MCF 10A (cell line): ENCODE data around the gene ECHDC3. TPM values are rescaled to one million over a fixed set of nuclear protein-coding genes. Genes with fewer than 3 reads are reported as not detected.

Experiments
- BruUV-seq: library from RNA; stranded (reverse); fragments of 400-500 nt; replicated peaks from 2 replicates; lab custom pipeline; 2021; lab: Mats Ljungman, UMichigan
- CTCF ChIA-PET: fragments of 300-600 bp; sonication (Branson Sonifier 250); formaldehyde crosslinking; extraction: SDS; loops from one replicate; lab custom pipeline; 2021; ENCODE audit warnings: antibody characterized with exemption, inconsistent platforms; lab: Yijun Ruan, JAX
- POLR2A ChIA-PET: fragments of 300-600, 350-650 bp; sonication (Branson Sonifier 250); formaldehyde crosslinking; extraction: SDS; loops from one replicate; lab custom pipeline; 2020; ENCODE audit warnings: antibody characterized with exemption, inconsistent platforms; lab: Yijun Ruan, JAX
- DNase-seq: peaks from one replicate; pipeline ENCODE4 v3.0.0-alpha.2; 2018; ENCODE audit not compliant: unreplicated experiment
- H3K27ac Mint-ChIP-seq: one replicate; pipeline ENCODE4 v1.8.0; 2022; ENCODE audit warnings: mild to moderate bottlenecking, low read depth, mixed read lengths; ENCODE audit not compliant: unreplicated experiment
- H3K27me3 Mint-ChIP-seq: one replicate; pipeline ENCODE4 v1.8.0; 2022; ENCODE audit warnings: mixed read lengths; ENCODE audit not compliant: insufficient read depth, unreplicated experiment
- H3K36me3 Mint-ChIP-seq: one replicate; pipeline ENCODE4 v1.8.0; 2022; ENCODE audit warnings: mild to moderate bottlenecking, moderate library complexity, mixed read lengths; ENCODE audit not compliant: insufficient read depth, unreplicated experiment
- H3K4me1 Mint-ChIP-seq: one replicate; pipeline ENCODE4 v1.8.0; 2022; ENCODE audit warnings: mixed read lengths; ENCODE audit not compliant: insufficient read depth, unreplicated experiment
- H3K4me3 Mint-ChIP-seq: one replicate; pipeline ENCODE4 v1.8.0; 2022; ENCODE audit warnings: mild to moderate bottlenecking, moderate library complexity, mixed read lengths; ENCODE audit not compliant: unreplicated experiment
- H3K9me3 Mint-ChIP-seq: one replicate; pipeline ENCODE4 v1.8.0; 2022; ENCODE audit warnings: mixed read lengths; ENCODE audit not compliant: unreplicated experiment
- CTCF ChIP-seq: fragments of 200-600 bp; IDR thresholded peaks from one replicate; pipeline ENCODE4 v1.8.0; 2022; ENCODE audit warnings: antibody characterized with exemption, mild to moderate bottlenecking; ENCODE audit not compliant: unreplicated experiment
- intact Hi-C: fragments of 100-400 bp; cut with micrococcal nuclease; formaldehyde crosslinking; loops from 2 replicates; pipeline ENCODE4 v1.14.1; 2022
- total RNA-seq: library from RNA; stranded (reverse); gene quantifications from 2 replicates; pipeline ENCODE4 v1.2.3, GENCODE V29; 2022

Gene ECHDC3
- total RNA-seq, 1 experiment from 2014 or later: 25.5 TPM

DNA sequence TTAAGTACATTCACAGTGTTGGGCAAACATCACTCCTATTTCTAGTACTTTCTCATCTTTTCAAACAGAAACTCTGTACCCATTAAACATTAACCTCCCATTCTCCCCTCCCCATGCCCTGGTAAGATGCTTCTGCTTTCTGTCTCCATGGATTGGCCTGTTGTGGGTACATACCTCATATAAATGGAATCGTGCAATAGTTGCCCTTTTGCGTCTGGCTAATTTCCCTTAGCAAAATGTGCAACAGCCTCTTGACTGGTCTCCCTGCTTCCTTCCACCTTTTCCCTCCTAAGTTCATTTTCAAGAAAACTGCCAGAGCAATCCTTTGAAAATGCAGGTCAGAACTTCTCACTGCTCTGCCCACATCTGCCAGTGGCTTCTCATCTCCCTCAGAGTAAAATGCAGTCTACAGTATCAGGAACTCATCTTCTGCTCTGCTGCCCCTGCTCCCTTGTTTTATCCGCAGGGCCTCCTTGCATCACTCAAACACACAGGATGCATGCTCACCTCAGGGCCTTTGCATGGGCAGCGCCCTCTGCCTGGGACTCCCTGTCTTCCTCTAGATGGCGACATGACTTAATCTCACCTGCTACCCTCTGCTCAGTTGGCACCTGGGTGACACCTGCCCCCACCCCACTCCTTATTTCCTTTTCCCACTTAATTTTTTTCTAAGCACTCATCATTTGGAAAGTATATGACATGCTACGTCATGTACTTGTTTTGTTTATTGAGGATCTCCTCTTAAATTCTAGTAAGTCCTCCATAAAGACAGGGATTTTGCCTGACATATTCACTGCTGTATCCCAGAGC is 44.3 kb upstream of the ECHDC3 start:
- no peak overlapping the region for H3K27ac Mint-ChIP-seq
- H3K4me1 Mint-ChIP-seq: no peaks in the 10 kb centered on the region
- no peak overlapping the region for H3K4me3 Mint-ChIP-seq
- ChIA-PET CTCF (no interaction called here), POLR2A (no interaction called here)
- no peak for TF ChIP-seq CTCF
- H3K27me3 Mint-ChIP-seq: no peaks in the 10 kb centered on the region
- DNase-seq: peak; percentile 11
- no TSS peak for BruUV-seq
- intact Hi-C loops: no loop called here
- no peaks in the 10 kb centered on the region for H3K9me3 Mint-ChIP-seq
- H3K36me3 Mint-ChIP-seq: no peaks in the 10 kb centered on the region

GRCh38 chr10:11698691-11699549 is 43.3 kb upstream of the ECHDC3 start:
- CTCF ChIA-PET: interaction anchor here (0.7 kb wide), 1 partner anchor 1439 kb away, joined by 3 read pairs; no protein-coding TSS in a partner anchor
- Mint-ChIP-seq H3K27ac (no peak overlapping the region), H3K4me3 (no peak overlapping the region), H3K27me3 (peaks cover under 1% of the 10 kb centered on the region), H3K9me3 (no peaks in the 10 kb centered on the region), H3K4me1 (no peaks in the 10 kb centered on the region), H3K36me3 (no peaks in the 10 kb centered on the region)
- BruUV-seq: no TSS peak
- POLR2A ChIA-PET: no interaction called here
- intact Hi-C loops: no loop called here
- no peak for TF ChIP-seq CTCF
- no peak for DNase-seq

- BruUV-seq: no TSS peak
- Mint-ChIP-seq H3K9me3 (no peaks in the 10 kb centered on the region), H3K4me3 (no peak overlapping the region), H3K27ac (no peak overlapping the region), H3K4me1 (no peaks in the 10 kb centered on the region), H3K36me3 (no peaks in the 10 kb centered on the region), H3K27me3 (peaks cover 7% of the 10 kb centered on the region)
- no peak for DNase-seq
- no peak for TF ChIP-seq CTCF
- CTCF ChIA-PET: no interaction called here
- intact Hi-C loops: no loop called here
- POLR2A ChIA-PET: no interaction called here
Observed at GRCh38 chr10:11699550-11700097, 42.6 kb upstream of the ECHDC3 start.

DNA sequence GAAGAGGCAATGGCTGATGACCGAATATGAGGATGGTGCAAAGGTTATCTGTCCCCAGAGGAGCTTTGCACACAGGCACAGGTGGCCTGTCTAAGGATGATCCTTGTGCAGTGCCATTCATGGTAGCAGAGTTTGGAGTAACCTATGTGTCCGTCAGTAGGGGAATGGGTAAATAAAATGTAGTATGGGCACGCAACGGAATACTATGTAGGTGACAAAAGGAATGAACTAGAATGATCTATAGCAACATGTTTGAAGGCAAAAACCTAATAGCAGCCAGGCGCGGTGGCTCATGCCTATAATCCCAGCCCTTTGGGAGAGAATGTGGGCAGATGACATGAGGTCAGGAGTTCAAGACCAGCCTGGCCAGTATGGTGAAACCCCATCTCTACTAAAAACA is 41.6 kb upstream of the ECHDC3 start:
- DNase-seq: no peak
- POLR2A ChIA-PET: interaction anchor here (0.6 kb wide), 1 partner anchor 96 kb away, joined by 3 read pairs; no protein-coding TSS in a partner anchor
- TF ChIP-seq CTCF: no peak
- Mint-ChIP-seq H3K27ac (no peak overlapping the region), H3K36me3 (no peaks in the 10 kb centered on the region), H3K27me3 (peaks cover 11% of the 10 kb centered on the region), H3K4me3 (no peak overlapping the region), H3K9me3 (no peaks in the 10 kb centered on the region), H3K4me1 (no peaks in the 10 kb centered on the region)
- CTCF ChIA-PET: interaction anchor here (0.6 kb wide), 1 partner anchor 120 kb away, joined by 4 read pairs; no protein-coding TSS in a partner anchor
- intact Hi-C loops: no loop called here
- BruUV-seq: no TSS peak
